ENCODE results near the gene SPINK2.

DNA sequence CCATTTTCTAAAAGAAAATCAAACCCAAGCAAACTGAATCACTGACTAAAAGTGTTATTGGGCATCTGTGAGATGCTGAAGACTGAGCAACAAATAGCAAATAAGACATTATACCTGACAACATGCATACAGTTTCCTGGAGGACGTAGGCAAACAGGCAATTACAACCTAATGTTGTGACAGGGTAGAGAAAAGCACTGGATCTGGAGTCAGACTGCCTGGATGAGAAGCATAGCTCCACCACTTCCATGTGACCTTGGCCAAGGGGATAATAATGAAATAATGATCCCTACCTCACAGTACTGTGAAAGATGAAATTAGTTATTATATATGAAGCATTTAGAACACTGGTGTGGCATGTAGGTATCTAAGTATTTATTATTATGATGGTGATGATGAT is 2.7 kb downstream of the SPINK2 start:
- TF ChIP-seq POLR2AphosphoS5 (IDR thresholded peaks at IDR 0.05; ENCODE audit: low read depth, low read length) (no peak), TAF1 (IDR thresholded peaks at IDR 0.05; ENCODE audit: low read depth, low read length) (no peak), POLR2A (IDR thresholded peaks at IDR 0.05; ENCODE audit: low read depth, low read length) (no peak), SPI1 (IDR thresholded peaks at IDR 0.05; ENCODE audit: low read depth, low read length) (no peak), POU2F2 (IDR thresholded peaks at IDR 0.05; ENCODE audit: low read depth, low read length) (no peak), PAX5 (IDR thresholded peaks at IDR 0.05; ENCODE audit: insufficient read depth, low read length, severe bottlenecking) (no peak)

Measured in GM12891 (cell line).